GM19397 (cell line): ENCODE results near the gene PRKAR1B.

Experiments
- ATAC-seq: cut with Tn5 transposase; IDR thresholded peaks from one replicate; pipeline ENCODE4 v1.9.1; 2021; ENCODE audit warnings: mild to moderate bottlenecking, moderate library complexity; ENCODE audit not compliant: unreplicated experiment

The PRKAR1B gene

DNA sequence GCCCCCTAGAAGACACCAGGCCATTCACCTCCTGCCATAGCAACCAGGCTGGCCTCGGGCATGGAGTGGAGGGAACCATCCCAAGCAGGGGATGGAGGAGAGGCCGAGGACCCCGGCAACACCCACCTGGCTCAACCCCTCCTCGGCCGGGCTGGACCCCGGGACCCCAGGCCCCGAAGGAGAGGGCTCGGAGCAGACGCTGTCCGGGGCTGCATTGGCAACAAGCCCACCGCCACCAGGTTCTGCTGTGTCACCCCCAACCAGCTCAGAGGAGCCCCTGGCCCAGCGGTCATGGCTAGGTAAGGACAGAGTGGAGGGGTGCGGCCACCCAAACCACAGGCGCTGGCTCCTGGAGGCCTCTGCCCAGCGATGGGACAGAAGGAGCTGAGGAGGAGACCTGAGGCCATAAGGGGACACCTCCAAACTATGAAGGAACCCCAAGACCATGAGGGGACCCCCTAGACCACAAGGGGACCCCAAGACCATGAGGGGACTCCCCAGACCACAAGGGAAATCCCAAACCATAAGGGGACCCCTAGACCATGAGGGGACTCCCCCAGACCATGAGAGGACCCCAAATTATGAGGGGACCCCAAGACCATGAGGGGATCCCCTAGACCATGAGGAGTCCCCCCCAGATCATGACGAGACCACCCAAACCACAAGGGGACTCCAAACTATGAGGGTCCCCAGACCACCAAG, 132.7 kb downstream of the PRKAR1B start:
- no peak for ATAC-seq

DNA sequence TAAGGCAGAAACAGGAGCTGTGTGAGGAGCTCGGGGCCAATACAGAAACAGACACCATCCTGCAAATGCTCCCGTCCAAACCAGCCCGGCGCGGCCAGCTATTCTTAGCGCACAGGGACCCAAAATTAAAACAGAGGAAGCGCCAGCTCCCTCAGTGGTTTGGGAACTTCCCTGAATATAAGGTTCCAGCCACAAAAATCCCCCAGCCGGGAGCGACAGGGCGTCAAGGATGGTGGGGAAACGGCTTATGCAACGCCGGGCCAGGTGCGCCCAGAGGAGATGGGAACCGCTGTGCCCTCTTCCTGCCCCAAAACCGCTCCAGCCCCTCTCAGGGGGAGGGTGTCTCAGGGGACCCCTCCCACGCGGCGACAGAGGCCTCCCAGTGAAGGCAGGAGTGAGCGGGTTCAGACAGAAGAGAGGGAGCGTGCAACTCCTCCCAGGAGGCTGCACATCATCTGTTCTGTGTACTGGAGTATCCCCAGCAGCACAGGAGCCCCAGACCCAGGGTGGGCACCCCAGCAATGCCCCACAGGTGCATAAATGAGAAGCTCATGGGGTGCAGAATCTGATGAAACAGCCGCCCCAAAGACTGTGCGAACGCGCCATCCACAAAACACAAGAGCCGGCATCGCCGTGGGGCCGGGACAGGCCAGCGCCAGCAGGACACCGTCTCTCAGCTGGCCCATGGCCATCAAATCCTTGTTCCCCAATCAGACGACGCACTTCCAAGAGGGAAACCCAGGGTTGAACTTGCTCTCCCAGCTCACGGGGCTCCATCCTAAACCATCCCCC, 133.6 kb downstream of the PRKAR1B start:
- ATAC-seq = no peak

DNA sequence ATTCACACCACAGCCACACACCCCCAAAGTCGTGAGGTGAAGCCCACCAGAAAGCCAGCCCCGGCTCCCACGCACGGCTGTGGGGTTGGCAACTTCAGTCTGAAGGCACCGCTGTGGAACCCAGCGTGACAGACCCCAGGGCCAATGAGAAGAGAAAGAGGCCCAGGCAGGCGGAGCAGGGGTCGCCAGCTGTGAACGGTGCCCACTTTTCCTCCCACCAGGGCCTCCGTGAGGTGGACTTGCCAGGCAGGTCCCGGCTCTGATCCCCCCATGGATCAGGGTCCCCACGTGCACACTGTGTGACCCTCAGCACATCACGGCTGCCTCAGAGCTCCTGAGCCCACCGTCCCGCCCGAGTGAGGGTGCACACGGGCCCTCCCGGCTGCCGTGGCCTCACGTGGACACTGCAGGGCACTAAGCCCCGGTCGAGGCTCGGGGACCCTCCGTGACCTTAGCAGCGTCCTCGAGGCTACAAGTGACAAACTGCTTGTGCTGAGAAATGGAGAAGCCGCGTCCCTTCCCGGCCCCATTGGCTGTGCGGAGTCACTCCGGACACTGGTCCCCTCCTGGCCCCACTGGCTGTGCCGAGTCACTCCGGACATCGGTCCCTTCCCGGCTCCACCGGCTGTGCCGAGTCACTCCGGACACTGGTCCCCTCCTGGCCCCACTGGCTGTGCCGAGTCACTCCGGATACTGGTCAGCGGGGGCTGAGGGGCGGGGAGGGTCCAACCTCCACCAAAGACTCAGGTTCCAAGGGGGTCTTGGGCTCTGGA, 135.0 kb downstream of the PRKAR1B start:
- no peak for ATAC-seq

DNA sequence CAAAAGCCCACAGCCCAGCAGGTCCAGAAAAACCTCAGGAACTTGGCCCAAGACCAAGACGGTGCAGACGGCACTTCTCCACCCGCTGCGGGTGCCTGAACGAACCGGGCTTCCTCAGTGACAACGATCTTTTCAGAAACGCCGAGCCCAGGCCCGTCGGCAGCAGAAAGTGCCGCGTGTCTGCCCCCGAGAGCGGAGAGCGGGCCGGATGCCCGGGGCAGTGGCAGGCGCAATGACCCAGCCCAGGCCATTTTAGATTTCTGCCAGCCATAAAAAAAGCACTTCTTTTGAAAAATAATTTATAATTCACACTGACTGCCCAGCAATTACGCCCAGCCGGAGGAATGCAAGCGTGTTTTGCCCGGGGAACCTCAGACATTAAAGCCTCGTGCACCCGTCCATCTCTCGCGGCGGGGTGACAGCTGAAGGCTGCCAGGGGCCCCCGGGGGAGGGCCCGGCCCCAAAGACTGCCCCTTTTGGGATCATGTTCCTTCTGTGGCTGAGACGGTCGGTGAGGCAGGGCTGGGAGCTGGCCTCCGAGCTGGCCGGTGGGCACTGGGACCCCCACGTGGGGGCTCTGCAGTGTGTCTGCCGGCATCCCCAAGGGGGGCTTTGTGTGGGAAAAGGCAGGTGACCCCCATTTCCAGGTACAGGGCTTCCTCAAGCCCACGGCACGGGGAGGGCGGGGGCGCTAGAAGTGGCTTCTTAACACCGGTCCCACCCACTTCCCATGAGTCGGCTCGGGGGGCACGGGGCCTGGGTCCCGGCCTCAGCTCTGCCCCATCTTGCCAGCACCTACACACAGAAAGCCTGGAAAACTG, 136.1 kb downstream of the PRKAR1B start:
- no peak for ATAC-seq

DNA sequence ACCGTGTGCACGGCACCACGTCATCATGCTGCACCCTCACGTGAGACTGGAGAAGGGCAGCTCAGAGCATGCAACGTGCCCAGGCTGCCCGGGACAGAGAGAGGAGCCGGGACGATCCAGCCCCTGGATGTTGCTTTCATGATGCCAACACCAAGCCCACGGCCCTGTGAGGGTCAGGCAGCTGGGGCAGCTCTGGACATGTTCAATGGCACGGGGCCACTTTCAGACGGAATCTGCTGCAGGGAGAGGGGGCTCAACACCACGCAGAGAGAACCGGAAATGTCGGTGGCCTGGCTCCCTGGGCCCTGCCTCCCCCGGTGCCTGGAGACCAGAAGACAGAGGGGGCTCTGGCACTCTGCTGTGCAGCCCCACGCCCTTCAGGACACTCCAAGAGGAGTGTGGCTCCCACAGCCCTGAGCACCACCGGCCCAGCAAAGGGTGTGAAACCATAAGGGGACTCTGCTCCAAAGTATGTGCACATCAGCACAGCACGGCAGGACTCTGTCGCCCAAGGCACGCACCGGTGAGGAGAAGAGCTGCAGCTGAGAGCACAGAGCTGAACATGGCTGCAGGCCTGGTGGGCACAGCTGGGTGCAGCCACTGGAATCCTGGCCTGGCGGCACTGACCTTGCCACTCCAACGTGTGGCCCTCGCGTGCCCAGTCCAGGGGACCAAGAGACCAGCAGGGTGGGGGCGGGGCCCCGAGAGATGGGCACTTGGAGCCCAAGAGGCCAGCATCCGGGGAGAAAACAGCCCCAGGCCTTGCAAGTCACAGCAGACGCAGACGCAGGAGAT, 137.1 kb downstream of the PRKAR1B start:
- no peak for ATAC-seq

DNA sequence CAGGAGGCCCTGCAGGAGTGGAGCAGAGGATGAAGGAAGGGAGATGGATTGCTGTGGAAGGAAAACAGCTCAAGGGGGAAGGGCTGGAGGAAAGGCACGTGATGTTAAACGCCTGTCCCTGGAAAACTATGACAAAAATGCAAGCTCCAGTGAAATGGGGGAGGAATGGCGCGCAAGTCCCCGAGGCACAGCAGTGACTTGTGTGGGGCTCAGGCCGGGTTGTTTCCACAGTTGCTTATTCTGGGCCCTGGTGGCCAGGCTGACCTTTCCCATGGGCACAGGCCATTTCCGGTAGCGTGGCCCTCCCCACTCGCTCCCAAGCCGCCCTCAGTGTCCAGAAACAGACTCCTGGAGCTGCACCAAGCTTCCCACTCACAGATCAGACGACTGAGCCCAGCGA, 139.3 kb downstream of the PRKAR1B start:
- ATAC-seq = no peak

DNA sequence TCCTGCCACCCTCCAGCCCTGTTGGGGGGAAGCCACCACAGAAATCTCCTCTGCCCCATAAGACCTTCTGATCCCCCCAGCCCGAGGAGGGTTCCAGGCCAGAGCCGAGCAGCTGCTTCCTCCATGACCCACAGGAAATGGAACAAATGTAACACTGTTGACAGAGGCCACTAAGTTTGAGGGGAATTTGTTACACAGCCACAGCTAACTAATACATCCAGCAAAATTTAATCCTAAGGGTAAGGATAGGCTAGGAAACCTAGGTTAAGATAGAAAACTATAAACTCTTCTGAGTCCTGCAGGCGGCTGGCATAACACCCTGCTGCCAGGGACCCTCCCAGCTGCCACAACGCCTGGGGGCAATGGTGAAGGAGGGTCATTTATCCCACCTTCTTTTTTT, 140.6 kb downstream of the PRKAR1B start:
- ATAC-seq = no peak

DNA sequence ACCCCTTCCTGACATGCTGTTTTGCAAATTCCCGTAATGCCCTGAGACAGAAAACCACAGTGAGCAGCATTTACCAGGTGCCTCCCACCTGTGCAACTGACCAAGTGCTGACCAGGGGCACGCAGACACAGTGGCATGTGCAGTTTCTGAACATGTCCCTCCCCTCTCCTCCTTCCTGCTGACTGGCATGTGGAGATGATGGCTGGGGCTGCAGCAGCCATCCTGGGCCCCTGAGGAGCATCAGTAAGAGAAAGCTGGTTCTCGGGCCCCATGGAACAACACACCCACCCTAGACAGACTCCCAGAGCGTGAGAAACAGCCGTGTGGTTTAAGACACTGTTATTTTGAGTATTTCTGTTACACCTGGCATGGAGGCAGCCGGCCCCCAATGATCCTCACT, 141.2 kb downstream of the PRKAR1B start:
- ATAC-seq = no peak

DNA sequence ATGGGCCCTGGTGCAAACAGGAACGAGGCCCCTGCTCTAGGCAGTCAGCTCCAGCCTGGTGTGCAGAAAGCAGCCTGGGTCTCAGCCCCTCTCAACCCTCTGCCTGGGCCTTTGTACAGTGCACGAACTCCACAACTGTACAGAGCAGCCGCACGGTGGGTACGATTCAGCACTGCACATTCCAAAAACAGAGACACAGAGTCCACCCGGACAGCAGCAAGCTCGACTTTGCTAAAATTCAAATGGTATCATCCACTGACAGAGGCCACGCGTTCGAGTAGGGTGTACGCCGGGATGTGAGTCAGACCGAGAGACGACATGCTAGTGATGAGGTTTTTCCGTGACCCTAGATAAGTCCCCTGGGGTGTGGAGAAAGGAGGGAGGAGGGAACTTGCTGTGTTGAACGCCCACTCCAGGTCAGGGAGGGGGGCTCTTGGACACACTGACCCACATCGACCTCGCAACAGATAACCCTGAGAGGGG, 141.8 kb downstream of the PRKAR1B start:
- no peak for ATAC-seq

DNA sequence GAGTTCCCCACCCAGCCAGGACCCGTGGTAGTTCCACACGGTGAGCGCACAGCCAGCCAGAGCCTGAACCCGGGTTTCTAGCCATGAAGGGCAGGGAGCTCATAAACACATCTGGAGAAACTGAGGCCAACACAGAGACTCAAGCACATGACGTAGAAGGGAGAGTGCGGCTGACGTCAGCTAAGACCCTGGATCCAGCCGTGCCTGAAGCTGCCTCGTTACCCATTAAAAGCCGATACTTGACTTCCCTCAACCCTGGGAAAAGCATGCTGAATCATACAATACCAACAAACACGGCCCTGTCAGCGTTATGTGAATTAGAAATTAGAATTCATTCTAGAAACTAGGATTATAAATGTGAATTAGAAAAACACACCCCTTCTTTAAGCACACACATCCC, 142.3 kb downstream of the PRKAR1B start:
- no peak for ATAC-seq

DNA sequence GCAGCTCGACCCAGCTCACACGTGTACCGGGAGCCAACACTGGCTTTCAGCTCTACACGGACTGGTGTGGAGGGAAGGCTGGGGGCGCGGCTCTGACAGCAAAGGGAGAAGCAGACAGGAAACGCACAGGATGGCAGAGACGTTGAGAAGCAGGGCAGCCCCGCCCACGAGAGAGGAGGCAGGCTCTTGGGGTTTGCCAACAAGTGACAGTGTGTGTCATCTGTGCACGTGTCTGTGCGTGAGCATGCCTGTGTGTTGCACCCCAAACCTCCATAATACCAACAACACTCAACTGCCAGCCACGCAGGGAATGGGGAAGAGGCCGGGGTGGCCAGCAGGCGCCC, 143.0 kb downstream of the PRKAR1B start:
- no peak for ATAC-seq

DNA sequence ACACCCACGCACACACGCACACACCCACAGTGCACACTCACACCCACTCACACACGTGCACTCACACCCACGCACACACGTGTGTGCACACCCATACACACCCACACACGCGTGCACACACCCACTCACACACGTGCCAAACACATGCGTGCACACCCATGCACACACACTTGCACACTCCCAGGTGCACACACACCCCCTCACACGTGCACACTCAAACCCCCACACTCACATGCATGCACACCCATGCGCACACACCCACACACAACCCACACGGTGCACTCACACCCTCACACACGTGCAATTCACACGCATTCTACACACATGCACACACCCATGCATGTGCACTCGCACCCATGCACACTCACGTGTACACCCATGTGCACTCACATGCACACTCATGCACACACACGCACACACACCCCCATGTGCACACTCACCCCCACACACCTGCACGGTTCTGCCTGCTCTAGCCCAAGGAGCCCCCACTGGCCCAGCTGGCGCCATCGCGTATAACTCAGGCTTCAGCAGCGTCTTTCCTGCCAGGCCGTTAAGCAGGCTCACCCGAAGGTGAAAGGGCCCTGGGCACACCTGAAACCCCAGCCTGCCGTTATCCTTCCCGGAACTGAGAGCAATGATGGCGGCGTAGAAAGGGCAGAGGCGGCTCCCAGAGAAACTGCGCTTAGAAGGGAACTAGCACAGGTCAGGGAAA, 143.5 kb downstream of the PRKAR1B start:
- no peak for ATAC-seq

DNA sequence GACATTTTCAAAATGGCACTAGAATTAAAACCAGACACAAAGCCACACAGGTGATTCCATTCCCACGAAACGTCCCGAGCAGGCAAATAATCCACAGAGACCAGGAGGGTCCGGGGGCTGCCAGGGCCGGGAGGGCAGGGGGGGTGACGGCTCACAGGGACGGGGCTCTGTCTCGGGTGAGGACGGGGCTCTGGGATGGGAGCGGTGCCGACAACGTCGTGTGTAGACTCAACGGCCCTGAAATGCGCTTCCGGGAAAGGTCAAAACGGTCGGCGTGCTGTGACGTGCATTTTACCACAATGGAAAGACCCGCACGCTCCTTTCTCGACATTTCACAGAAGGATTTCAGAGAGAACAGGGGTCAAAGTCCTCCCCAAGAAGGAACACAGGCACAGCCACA, 144.2 kb downstream of the PRKAR1B start:
- ATAC-seq = no peak

DNA sequence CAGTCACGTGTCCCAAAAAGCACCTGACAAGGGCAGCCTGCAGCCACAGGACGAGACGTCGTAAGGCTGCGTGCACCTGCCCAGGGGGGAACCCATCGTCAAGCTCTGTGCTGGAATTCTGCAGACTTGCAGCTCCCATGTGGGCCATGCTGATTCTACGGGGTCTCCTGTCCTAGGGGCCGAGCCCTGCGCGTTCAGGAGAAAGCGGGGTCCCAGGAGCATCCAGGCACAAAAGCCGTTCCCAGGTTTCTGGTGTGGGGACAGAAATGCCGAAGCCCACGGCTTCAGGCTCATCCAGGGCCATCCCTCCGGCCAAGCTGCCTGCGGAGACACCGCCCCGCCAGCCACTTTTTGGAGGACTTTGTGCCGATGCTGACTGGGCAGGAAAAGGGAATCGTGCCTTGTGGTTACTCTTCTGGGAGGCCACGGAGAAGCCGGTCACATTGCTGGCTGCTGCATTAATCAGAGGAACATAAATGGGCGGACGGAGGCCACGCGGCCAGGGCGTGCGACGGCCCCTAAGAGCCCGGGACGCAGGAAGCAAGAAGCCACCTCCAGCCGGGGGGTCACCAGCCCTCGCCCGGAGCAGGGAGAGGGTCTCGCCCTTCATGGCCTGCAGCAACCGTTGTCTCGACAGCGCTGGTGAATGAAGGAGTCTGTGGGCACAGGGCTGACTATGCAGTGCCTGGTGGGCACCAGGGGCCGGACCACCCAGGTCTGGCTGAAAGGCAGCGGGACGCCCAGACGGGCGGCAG, 144.8 kb downstream of the PRKAR1B start:
- no peak for ATAC-seq

DNA sequence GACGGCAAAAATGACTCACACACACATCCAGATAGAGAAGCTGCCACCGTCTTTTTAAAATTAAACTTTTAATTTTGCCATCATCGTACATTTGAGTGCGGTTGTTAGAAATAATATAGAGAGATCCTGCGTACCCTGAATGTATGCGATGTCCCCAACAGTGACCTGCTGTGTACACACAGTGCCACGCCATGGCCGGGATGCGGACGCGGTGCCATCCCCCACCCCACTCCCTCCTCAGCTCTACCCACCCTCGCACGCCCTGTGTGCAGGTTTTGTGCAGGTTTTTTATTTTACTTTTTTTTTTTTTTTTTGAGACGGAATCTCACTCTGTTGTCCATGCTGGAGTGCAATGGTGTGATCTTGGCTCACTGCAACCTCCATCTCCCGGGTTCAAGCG, 148.7 kb downstream of the PRKAR1B start:
- ATAC-seq = no peak

DNA sequence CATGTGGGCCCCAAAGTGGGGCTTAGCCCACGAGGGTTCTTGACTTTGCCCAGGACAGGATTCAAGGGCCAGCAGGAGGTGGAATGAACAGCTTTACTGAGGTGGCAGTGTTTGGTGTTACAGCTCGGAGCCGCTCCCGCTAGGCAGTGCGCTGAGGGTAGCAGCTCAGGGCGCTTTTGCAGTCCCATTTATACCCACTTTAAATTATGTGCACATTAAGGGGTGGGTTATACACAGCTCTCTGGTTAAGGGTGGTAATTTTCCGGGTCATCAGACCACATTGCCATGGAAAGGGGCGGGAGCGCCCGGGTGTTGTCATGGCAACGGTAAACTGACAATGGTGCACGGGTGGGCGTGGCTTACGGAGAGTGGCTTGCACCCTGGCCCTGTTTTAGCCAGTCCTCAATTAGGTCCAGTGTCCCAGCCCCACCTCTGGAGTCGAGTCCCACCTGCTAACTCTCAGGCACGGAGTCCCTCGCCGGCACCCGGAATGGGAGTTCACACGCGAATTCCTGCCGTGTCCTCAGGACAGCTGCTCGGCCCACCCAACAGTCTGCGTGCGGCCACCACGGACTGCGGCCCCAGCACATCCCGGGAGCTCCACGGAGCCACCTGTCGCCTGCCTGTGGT, 149.2 kb downstream of the PRKAR1B start:
- ATAC-seq = no peak

DNA sequence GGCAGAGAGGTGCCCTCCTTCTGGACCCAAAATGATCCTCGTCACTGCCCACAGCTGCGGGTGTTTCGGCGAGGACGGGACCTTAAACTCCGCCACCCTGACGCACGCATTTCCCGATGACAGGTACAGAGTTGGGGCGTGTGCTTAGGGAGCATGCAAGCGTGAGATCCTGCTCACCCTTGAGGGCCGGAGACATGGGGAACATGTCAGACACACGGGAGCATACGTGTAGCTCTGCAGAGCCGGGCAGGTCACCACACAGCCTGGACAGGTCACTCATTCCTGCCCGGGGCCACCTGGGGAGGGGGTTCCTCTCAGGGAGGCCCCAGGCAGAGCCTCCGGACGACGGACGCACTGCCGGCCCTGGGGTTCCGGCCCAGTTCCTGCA, 149.8 kb downstream of the PRKAR1B start:
- ATAC-seq = no peak

DNA sequence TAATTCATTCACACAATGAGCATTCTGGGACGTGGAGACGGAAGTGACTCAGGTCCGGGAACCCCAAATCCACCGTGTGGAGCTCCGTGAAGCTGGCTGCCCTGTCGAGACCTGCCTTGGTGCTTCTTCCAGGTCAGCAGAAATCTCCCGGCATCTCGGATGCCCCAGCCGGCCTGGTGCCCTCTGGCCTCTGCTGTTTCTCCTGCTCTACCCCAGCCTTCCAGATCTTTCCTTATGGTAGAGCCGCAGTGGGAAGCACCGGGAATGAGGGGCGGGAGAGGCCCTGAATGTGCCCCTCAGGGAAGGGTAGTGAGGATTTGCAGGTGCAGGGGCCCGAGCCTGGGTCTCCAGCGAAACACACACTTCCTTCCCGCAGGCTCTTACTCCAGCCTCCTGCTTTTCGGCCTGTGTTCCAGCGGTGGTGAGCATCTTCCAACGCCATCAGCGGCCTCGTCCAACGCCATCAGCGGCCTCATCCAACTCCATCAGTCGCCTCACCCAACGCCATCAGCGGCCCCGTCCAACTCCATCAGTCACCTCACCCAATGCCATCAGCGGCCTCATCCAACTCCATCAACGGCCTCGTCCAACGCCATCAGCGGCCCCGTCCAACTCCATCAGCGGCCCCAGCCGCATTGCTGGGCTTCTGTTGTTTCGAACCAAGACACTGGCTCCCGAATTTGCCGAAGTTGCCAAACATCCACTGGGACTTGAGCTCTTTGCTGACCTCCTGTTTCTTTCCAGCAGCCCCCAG, 150.4 kb downstream of the PRKAR1B start:
- no peak for ATAC-seq
